Activated CD4-positive, alpha-beta T cell treated with anti-CD3 and anti-CD28 coated beads, Interleukin-2, amount 50 U/mL, for 48 hours (primary cell): ENCODE results near the gene CACNG8.
"Not testable (repeated sequence)": the region's sequence is repeated elsewhere in the genome, so short reads cannot be mapped to it uniquely, and the experiment has no call there.

ENCODE experiments used
- DNase-seq, 2 experiments: peaks; one replicate each; pipeline ENCODE4 v3.0.0-alpha.2; 2020

Gene CACNG8

DNA sequence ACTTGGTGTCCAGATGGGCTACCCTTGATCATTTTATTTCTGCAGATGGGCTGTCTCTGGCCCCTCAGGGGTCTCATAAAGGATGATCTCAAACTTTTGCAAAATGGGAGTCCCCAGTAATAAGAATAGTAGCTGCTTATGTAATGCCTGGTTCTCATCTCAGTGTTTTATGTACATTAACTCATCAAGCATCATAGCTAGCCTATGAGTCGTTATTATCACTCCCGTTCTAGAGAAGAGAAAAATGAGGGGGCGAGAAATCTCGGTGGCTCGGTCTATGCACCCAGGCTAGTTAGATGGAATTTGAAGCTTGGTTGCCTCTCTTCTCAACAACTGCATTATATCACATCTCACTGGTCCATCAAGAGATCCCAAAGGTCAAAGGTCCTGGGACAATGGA is 32.1 kb downstream of the CACNG8 start:
- DNase-seq, result no peak

DNA sequence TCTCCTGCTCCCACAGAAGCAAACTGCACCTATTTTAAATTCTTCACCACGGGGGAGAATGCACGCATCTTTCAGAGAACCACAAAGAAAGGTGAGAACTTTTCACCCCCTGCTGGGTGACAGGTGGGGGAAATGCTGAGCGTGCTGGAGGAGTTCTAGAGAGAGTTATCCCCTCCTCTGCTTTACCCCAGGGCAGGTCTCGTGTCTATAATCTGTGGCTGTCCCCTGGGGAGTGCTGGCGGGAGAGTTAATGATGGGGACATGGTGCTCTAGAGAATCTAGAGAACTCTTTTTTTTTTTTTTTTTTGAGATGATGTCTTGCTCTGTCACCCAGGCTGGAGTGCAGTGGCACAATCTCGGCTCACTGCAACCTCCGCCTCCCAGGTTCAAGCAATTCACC is 35.5 kb downstream of the CACNG8 start:
- no peak for DNase-seq

DNA sequence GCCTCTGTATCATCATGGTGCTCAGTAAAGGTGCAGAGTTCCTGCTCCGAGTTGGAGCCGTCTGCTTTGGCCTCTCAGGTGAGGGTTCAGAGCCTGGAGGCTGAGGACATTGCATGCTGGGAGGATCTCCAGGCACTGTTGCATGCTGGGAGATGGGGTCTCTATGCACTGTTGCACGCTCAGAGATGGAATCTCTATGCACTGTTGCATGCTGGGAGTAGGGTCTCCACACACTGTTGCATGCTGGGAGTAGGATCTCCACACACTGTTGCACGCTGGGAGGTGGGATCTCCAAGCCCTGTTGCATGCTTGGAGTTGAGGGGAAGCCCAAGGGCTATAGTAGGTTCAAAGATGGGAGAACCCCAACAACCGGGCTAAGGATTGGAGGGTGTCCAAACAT is 37.0 kb downstream of the CACNG8 start:
- no peak for DNase-seq

DNA sequence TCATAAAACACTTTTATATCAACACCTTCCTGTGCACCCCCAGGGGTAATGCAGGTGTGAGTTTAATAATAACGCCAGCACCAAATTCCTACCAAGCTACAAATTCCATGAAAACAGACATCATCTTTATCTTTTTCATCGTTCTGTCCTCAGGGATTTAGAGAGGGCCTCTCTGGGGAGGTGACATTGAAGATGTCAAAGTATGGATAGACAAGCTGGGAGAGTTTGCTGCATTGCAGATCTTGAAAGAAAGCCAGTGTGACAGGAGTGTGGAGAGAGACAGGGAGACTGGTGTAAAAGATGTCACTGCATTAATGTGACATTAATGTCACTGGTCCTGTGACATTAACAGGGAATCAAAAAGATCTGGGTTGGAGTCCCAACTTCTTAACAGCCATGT is 38.8 kb downstream of the CACNG8 start:
- no peak for DNase-seq

DNA sequence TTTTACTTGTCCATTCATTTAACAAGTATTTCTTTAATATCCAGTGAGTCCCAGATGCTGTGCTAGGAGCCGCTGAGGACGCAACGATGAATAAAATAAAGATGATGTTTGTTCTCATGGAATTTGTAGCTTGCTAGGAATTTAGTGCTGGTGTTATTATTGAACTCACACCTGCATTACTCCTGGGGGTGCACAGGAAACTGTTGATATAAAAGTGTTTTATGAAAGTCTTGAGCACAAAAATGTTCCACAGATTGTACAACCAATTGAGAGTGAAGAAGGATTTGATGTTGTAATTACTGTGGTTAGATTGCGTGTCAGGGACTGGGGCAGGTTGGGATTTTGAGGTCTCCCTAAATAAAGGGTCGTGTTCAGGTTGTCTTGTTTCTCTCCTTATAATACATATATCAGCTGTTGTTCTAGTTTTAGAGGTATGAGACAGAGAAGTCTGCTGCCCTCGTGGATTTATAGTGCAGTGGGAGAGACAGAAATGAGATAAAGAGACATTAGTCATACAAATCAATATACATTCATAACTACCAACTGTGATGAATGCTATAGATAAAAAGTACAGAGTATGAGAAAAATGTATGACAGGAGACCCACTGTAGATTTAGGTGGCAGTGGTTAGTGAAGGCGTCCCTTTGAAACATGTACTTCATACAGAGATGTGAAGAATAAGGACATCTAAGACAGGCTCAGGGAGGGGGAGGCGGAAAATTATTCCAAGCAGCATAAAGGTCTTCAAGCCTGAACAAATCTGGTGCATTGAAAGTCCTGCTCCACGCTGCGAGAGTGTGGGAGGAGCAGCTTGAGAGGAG is 40.0 kb downstream of the CACNG8 start:
- no peak for DNase-seq

DNA sequence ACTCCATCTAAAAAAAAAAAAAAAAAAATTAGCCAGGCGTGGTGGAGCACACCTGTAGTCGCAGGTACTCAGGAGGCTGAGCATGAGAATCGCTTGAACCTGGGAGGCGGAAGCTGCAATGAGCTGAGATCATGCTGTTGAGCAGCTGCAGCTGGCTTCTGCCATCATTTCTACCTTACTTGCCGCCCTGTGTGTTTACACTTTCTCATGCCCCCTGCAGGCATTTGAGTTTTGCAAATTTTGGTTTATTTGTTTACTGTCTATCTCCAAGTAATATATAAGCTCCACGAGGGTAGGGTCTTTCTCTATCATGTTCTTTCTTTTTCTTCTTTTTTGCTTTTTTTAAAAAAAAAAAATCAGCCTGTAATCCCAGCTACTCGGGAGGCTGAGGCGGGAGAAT is 46.7 kb downstream of the CACNG8 start:
- no peak for DNase-seq

DNA sequence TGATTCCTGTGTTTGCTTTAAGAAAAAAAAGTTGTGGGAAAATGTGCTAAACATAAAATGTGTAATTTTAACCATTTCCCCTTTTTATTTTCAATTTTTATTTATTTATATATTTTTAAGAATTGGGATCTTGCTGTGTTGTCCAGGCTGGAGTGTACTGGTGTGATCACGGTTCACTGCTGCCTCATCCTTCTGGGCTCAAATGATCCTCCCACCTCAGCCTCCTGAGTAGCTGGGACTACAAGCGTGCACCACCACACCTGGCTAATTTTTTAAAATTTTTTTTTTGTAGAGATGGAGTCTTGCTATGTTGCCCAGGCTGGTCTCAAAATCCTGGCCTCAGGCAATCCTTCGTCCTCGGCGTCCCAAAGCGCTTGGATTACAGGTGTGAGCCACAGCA is 47.7 kb downstream of the CACNG8 start:
- no peak for DNase-seq

DNA sequence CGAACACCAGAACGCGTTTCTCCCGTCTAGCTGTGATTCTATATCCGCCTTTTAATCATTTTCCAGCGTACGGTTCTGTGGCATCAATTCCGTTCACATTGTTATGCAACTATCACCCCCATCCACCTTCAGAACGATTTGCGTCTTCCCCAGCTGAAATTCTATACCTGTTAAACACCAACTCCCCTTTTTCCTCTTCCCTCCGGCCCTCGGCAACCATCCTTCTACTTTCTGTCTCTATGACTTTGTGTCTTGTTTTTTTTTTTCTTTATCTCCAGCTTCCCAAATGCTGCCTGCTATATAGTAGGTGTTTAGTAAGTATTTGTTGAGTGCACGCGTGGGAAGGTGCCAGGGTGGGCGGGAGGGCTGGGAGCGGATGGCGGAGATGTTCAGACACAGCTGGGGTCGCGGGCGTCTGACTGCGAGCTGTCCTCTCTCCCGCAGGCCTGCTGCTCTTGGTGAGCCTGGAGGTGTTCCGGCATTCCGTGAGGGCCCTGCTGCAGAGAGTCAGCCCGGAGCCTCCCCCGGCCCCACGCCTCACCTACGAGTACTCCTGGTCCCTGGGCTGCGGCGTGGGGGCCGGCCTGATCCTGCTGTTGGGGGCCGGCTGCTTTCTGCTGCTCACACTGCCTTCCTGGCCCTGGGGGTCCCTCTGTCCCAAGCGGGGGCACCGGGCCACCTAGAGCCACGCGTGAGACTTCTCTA is 48.9 kb downstream of the CACNG8 start:
- no peak for DNase-seq

DNA sequence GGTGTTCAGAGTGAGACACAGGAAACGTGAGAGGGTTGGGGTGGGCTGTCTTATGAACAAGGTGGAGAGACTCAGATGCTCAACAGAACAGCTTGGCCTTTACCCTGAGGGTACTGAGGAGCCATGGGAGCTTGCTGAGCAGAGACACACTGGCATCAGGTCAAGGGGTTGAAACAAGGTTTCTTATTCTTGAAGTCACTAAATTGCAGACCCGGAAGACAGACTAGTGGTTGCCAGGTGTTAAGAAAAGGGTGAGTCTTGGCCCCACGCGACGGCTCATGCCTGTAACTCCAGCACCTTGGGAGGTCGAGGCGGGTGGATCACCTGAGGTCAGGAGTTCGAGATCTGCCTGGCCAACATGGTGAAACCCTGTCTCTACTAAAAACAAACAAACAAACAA is 51.1 kb downstream of the CACNG8 start:
- no peak for DNase-seq

DNA sequence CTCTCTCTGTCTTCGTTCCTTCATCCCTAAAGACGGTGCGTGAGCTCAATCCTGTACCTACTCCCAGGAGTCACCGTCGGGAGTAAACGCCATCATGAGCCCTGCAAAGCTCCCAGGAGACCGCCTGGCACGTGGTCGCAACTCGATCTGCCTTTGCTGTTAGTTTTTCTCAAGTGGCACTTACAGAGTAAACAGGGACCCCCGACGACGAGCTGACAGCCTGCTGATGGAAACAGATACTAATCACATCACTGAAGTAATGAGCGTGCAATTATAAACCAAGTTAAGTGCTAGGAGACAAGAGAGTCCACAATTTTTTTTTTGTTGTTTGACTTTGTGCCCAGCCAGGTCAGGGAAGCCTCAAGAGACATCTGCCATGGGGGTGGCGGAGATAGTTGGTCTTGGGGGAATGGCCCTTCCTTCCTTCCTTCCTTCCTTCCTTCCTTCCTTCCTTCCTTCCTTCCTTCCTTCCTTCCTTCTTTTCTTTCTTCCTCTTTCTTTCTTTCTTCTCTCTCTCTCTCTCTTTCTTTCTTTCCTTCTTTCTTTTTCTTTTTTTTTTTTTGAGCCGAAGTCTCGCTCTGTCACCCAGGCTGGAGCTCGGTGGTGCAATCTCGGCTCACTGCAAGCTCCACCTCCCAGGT is 52.3 kb downstream of the CACNG8 start:
- DNase-seq, result no peak

DNA sequence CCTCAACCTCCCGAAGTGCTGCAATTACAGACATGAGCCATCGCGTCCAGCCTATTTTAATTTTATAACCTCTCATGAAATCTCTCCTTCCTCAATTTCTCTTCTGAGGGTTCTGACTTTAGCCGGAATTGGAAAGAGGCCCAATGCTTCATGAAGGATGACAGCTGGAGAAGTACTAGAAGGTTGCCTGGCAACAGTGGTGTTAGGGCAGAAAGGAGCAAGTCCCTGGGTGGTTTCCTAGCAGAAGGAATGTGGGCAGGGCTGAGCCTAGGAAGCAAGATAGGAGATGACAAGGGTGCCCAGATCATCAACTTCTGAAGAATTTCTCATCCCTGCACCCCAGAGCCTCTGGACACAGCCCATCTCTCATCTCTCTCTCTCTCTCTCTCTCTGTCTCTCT is 54.5 kb downstream of the CACNG8 start:
- no peak for DNase-seq

DNA sequence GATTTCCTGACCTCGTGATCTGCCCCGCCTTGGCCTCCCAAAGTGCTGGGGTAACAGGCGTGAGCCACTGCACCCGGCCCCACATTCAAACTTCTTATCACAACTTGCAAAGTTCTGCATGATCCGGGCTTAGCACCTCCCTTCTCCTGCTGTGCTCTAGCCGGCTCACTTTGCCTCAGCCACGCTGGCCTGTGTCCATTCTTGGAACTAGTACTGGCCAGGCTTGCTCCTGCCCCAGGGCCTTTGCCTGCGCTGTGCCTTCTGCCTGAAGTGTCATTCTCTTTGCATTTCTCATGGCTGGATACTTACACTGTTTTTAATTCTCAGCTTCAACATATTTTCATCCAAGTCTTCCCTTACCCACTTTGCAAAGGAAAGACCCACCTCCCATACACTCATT is 58.6 kb downstream of the CACNG8 start:
- DNase-seq, result no peak

DNA sequence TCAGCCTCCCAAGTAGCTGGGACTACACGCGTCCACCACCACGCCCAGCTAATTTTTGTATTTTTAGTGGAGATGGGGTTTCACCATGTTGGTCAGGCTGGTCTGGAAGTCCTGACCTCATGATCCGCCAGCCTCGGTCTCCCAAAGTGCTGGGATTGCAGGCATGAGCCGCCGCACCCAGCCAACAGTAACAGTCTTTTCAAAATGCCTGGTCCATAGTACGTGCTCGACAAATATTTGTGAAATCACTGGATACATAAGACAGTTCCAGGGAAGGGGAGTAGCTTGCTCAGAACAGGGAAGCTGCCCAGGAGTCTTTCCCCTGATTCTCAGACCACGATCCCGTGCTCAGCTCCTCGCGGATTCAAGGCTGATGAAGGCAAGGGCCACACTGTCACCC is 59.2 kb downstream of the CACNG8 start:
- no peak for DNase-seq

DNA sequence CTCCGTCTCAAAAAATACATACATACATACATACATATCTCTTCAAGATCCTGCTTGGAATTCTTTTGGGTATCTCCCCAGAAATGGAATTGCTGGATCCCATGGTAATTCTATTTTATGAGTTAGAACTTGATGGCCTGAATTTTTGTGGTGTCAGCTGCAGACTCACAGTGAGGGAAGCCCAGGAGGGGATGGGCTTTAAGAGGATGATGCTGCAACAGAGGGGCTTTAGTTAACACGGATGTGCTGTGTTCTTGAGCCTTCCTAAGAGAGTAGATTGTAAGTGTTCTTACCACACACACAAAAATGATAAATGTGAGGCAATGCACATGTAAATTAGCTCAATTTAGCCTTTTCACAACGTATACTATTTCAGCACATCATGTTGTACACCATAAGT is 60.5 kb downstream of the CACNG8 start:
- no peak for DNase-seq

DNA sequence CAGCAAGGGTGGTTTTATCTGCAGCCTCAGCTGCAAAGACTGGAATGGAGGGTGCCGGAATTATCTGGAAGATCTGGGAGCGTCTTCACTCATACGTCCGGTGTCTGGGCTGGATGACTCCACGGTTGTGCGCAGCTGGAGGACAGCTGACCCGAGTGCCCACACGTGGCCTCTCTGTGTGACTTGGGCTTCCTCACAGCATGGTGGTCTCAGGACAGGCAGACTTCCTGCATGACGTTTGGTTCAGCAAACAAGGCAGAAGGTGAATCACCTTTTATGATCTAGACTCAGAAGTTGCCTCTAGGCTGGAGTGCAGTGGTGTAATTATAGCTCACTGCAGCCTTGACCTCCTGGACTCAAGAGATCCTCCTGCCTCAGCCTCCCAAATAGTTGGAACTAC is 61.9 kb downstream of the CACNG8 start:
- DNase-seq, result no peak

DNA sequence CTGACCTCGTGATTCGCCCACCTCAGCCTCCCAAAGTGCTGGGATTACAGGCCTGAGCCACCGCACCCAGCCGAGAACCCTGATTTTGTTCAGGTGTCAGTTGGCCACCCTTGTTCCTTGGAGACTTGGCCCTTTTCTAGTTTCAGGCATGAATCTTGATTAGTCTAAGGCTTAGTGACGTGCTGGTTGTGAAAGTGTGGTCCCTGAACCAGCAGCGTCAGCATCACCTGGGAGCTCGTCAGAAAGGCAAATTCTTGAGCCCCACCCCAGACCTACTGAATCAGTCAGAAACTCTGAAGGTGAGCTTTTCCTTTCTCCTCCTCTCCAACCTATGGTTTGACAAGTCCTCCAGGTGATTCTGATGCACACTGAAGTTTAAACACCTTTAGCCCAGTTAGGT is 63.9 kb downstream of the CACNG8 start:
- DNase-seq, result no peak

DNA sequence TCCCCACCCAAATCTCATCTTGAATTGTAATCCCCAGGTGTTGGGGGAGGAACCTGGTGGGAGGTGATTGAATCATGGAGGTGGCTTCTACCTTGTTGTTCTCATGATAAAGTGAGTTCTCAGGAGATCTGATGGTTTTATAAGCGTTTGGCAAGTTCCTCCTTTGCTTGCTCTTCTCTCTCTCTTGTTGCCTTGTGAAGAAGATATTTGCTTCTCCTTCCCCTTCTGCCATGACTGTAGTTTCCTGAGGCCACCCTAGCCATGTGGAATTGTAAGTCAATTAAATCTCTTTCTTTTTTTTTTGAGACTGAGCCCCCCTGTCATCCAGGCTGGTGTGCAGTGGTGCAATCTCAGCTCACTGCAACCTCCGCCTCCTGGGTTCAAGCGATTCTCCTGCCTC is 66.6 kb downstream of the CACNG8 start:
- DNase-seq, result no peak

DNA sequence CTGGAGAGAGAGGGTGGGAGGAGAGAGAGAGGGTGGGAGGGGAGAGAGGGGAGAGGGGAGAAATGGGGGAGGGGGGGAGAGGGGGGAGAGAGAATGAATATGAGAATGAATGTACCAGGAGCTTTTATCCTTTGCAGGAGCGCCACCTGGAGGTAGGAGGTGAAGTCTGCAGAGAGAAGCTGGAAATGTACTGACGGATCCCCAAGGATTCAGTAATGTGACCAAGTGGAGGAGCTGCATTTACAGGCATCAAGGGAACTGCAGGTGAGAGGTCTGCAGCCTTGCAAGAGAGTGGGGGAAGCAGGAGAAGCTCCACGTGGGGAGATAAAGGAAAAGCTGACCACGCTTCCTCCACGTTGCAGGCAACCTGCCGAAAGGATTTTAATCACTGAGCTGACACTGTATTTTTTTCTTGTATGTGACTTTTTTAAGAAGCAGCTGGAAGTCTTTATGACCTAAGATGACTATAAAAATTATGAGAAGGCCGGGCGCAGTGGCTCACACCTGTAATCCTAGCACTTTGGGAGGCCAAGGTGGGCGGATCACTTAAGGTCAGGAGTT is 67.3 kb downstream of the CACNG8 start:
- DNase-seq, result peak; percentile 59 to 70

DNA sequence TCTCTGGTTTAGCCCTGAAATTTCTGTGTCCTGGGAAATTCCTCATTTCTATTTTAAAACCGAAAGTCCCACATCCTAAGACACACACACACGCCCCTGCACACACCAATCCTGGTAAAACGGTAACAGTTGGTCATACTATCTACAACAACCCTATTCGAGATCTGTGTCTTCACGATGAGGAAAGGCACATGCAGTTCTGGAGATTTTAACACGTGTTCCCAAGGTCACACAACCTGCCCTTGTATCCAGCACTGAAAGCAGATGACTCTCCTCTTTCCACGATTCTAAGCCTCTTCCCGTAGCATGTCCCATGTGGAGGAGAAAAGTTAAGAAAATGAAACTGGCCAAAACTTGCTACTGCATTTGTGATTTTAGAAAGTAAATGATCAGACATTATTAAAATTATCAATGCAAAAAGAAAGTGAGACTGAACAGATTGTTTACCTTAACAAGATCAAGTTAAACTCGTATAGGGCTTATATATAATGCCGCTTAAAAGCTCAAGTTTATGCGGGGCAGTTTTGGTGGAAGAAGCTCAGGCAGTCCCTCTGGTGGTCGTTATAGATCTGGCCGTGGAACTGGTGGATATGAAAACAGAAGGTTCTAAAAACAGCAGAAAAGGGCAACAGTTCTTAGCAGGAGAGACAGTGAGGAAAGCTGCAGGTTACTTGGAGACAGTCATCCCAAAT is 68.3 kb downstream of the CACNG8 start:
- no peak for DNase-seq

DNA sequence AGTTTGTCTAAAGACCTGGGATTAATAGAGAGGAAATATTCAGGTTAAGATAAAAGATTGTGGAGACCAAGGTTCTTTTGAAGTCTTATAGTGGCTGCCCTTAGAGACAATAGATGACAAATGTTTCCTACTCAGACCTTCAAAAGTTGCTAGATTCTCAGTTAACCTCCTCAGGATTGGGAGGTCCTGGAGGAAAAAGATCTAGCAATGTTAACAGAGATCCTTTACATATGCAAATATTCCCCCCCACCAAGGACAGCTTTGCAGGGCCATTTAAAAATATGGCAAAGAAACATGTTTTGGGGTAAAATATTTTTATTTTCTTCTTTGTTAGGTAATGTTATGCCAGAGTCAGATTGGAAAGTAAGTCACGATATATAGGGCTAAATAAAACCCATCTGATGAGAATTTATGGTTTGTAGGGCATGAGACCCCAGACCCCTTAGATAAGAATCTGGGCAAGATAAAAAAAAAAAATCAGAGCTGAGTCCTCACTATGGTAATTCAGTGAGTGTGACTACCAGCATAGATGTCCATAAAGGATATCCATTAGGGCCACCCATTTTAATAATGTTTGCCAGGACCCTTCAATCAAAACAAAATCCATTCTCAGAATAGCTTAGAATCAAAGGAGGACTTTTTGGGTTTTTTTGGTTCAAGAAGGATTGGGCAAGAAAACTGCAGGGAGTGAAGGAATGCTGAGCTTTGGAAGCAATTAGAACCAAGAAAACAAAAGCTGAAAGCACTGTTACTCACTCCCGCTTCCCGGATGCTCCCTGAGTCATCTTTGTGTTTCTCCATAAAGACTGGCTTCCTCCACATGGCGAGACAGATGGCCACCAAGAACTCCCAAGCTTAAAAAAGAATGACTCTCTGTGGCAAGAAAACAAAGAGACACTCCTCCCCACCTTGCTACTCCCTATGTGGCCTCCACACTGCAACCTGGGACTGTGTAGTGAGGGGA is 72.8 kb downstream of the CACNG8 start:
- no peak for DNase-seq

DNA sequence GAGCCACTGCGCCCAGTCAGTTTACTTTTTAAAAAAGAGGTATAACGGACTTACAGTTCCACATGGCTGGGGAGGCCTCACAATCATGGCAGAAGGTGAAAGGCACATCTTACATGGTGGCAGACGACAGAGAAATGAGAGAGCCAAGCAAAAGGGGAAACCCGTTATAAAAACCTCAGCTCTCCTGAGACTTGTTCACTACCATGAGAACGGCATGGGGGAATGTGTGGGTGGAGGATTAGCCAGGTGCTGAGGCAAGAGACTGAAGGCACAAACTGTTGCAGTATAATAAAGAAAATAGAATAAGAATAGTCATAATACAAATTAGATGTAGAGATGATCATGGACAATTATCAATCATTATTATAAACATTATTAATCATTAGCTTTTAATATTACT is 73.8 kb downstream of the CACNG8 start:
- not testable (repeated sequence) for DNase-seq
